GM21367 (cell line): ENCODE measurements around the gene ATP1B3.
"Not testable (repeated sequence)": the region's sequence is repeated elsewhere in the genome, so short reads cannot be mapped to it uniquely, and the experiment has no call there.

Experiments used
- ATAC-seq: cut with Tn5 transposase; IDR thresholded peaks from one replicate; pipeline ENCODE4 v1.9.1; 2021; ENCODE audit not compliant: unreplicated experiment

The ATP1B3 gene

GRCh38 chr3:141860086-141860669 lies 16.3 kb upstream of the ATP1B3 start:
- no peak for ATAC-seq

- ATAC-seq: no peak
Measured at GRCh38 chr3:141860766-141861513, 15.5 kb upstream of the ATP1B3 start.

- ATAC-seq: no peak
Measured at GRCh38 chr3:141862279-141862816, 14.1 kb upstream of the ATP1B3 start.

GRCh38 chr3:141863491-141863890 lies 13.0 kb upstream of the ATP1B3 start:
- no peak for ATAC-seq

GRCh38 chr3:141864281-141864970 lies 12.0 kb upstream of the ATP1B3 start:
- no peak for ATAC-seq

GRCh38 chr3:141865101-141865500 lies 11.3 kb upstream of the ATP1B3 start:
- ATAC-seq: no peak

- ATAC-seq: no peak
Measured at GRCh38 chr3:141870091-141870687, 6.3 kb upstream of the ATP1B3 start.

- peak; percentile 46 for ATAC-seq
Measured at GRCh38 chr3:141875374-141875892, 1.0 kb upstream of the ATP1B3 start.

GRCh38 chr3:141875893-141876380 lies 506 bp upstream of the ATP1B3 start:
- peak; percentile 25 for ATAC-seq

- ATAC-seq: peak; percentile 18
Measured at GRCh38 chr3:141876891-141877621, 613 bp downstream of the ATP1B3 start.

GRCh38 chr3:141877911-141878310 lies 1.5 kb downstream of the ATP1B3 start:
- no peak for ATAC-seq

GRCh38 chr3:141878326-141878725 lies 1.9 kb downstream of the ATP1B3 start:
- no peak for ATAC-seq

- no peak for ATAC-seq
Measured at GRCh38 chr3:141878817-141879216, 2.4 kb downstream of the ATP1B3 start.

GRCh38 chr3:141881702-141882101 lies 5.3 kb downstream of the ATP1B3 start:
- no peak for ATAC-seq

GRCh38 chr3:141887051-141887450 lies 10.6 kb downstream of the ATP1B3 start:
- ATAC-seq: no peak

- ATAC-seq: not testable (repeated sequence)
Measured at GRCh38 chr3:141888548-141888947, 12.1 kb downstream of the ATP1B3 start.

GRCh38 chr3:141894524-141895176 lies 18.2 kb downstream of the ATP1B3 start:
- ATAC-seq: no peak

- no peak for ATAC-seq
Measured at GRCh38 chr3:141895731-141896130, 19.3 kb downstream of the ATP1B3 start.

GRCh38 chr3:141898908-141899307 lies 22.5 kb downstream of the ATP1B3 start:
- no peak for ATAC-seq

- ATAC-seq: no peak
Measured at GRCh38 chr3:141900343-141900742, 23.9 kb downstream of the ATP1B3 start.
